ENCODE measurements around the gene EEIG1.

GRCh38 chr9:127989094-127989493 is 8.3 kb upstream of the EEIG1 start:
- no peak for TF ChIP-seq CTCF (conservative IDR thresholded peaks at IDR 0.05; ENCODE audit: low read length)
- no peak for TF ChIP-seq EZH2phosphoT487 (IDR thresholded peaks at IDR 0.05; ENCODE audit: borderline replicate concordance)
